ENCODE results near the gene HTR2A. TPM values are rescaled to one million over a fixed set of nuclear protein-coding genes. Genes with fewer than 3 reads are reported as not detected.

Gene HTR2A
- total and polyA plus RNA-seq, 2 donors (not counting 3 experiments of a cell fraction or from before 2014, with no cell fraction given), result not detected

DNA sequence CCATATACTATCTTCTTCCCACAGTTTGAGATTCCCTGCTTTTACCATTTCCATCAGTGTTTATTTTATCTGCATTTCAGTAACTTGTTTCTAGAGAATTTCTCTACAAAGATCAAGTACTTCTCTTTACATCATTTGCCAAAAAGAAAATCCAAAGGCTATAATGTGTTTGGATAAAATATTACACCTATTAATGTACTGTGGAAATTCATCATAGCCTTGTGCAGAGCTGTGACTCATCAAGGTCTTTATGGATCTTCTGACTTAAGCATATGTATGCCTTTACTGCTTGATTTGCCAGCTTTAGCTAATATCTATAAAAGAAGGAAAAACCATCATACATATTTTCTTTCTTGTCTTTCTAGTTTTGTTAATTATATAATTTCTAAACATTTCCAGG is 9.6 kb upstream of the HTR2A start:
- Histone ChIP-seq H3K79me2 (ENCODE audit: control insufficient read depth, insufficient read depth, low read length) (no peaks in the 10 kb centered on the region), H3K9me3 (replicated peaks; ENCODE audit: control insufficient read depth, insufficient read depth, low read length) (no peaks in the 10 kb centered on the region), H4K20me1 (replicated peaks; ENCODE audit: control insufficient read depth, extremely low read depth, insufficient read depth, low read length) (no peaks in the 10 kb centered on the region), H3K4me3 (replicated peaks in 1 of 3; ENCODE audit: insufficient read depth in 1 of 3, low read depth in 1 of 3, low read length in 3 of 3) (no peak overlapping the region), H3K4me1 (ENCODE audit: control insufficient read depth, extremely low read depth, insufficient read depth, low read length) (no peaks in the 10 kb centered on the region), H3K27me3 (ENCODE audit: control insufficient read depth in 2 of 2, insufficient read depth in 2 of 2, low read length in 2 of 2) (no peaks in the 10 kb centered on the region), H3K36me3 (ENCODE audit: control insufficient read depth in 2 of 2, extremely low read depth in 1 of 2, insufficient read depth in 2 of 2, low read length in 2 of 2) (no peaks in the 10 kb centered on the region), H3K9ac (replicated peaks; ENCODE audit: extremely low read depth, insufficient read depth, low read length) (no peak overlapping the region), H3K4me2 (ENCODE audit: insufficient read depth, low read length) (no peak overlapping the region), H2AFZ (ENCODE audit: low read depth, low read length) (no peak overlapping the region), H3K9me1 (replicated peaks; ENCODE audit: control insufficient read depth, extremely low read depth, insufficient read depth, low read length) (no peaks in the 10 kb centered on the region), H3K27ac (ENCODE audit: insufficient read depth, low read depth, low read length) (no peak overlapping the region)
- dilution Hi-C loops (cut with MboI; ENCODE audit: extremely low pct_ligation_motif_present, low sequenced_read_pairs), result no loop called here
- FAIRE-seq, result no peak
- ChIA-PET CTCF (interaction anchor here (2.1 kb wide), 1 partner anchor 12 kb away, joined by 7 read pairs; no protein-coding TSS in a partner anchor), POLR2A (no interaction called here)
- intact Hi-C loops (cut with micrococcal nuclease), result no loop called here
- TF ChIP-seq EZH2 (IDR thresholded peaks at IDR 0.05; ENCODE audit: borderline replicate concordance, low read depth, low read length, severe bottlenecking), result no peak
- BruUV-seq (replicated peaks), result no TSS peak
- no peak for DNase-seq (ENCODE audit: low read depth, low spot score)

DNA sequence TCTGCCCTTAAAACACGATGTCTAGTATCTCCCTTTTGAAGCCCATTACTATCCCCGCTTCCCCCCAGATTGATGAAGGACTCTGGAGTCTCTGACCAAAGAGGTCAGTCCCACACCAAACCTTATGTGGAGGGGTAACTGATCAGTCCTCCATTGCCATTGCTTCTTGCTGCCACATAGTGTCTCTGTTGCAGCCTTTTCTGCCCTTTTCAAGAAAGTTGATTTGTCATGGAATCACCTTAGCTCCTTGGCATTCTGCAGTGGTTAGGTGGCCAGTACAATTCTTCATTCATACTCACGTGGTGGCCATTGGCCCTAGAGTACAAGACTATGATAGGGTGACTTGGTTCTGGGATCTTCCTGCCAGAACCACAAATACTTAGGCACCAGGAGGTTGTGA is 8.4 kb upstream of the HTR2A start:
- FAIRE-seq, result no peak
- BruUV-seq (replicated peaks), result no TSS peak

More for the DNA sequence above, 8.4 kb upstream of the HTR2A start:
- Histone ChIP-seq H3K27ac (ENCODE audit: insufficient read depth, low read depth, low read length) (no peak overlapping the region), H3K4me3 (replicated peaks in 1 of 3; ENCODE audit: insufficient read depth in 1 of 3, low read depth in 1 of 3, low read length in 3 of 3) (no peak overlapping the region), H3K4me1 (ENCODE audit: control insufficient read depth, extremely low read depth, insufficient read depth, low read length) (no peaks in the 10 kb centered on the region), H3K79me2 (ENCODE audit: control insufficient read depth, insufficient read depth, low read length) (no peaks in the 10 kb centered on the region), H2AFZ (ENCODE audit: low read depth, low read length) (no peak overlapping the region), H3K36me3 (ENCODE audit: control insufficient read depth in 2 of 2, extremely low read depth in 1 of 2, insufficient read depth in 2 of 2, low read length in 2 of 2) (no peaks in the 10 kb centered on the region), H3K4me2 (ENCODE audit: insufficient read depth, low read length) (no peak overlapping the region), H3K9ac (replicated peaks; ENCODE audit: extremely low read depth, insufficient read depth, low read length) (no peak overlapping the region), H3K9me3 (replicated peaks; ENCODE audit: control insufficient read depth, insufficient read depth, low read length) (no peaks in the 10 kb centered on the region), H4K20me1 (replicated peaks; ENCODE audit: control insufficient read depth, extremely low read depth, insufficient read depth, low read length) (no peaks in the 10 kb centered on the region), H3K27me3 (ENCODE audit: control insufficient read depth in 2 of 2, insufficient read depth in 2 of 2, low read length in 2 of 2) (no peaks in the 10 kb centered on the region), H3K9me1 (replicated peaks; ENCODE audit: control insufficient read depth, extremely low read depth, insufficient read depth, low read length) (no peaks in the 10 kb centered on the region)
- TF ChIP-seq POLR2A (IDR thresholded peaks at IDR 0.05; ENCODE audit: low read depth, low read length), result no peak
- TF ChIP-seq, protein P1, sequence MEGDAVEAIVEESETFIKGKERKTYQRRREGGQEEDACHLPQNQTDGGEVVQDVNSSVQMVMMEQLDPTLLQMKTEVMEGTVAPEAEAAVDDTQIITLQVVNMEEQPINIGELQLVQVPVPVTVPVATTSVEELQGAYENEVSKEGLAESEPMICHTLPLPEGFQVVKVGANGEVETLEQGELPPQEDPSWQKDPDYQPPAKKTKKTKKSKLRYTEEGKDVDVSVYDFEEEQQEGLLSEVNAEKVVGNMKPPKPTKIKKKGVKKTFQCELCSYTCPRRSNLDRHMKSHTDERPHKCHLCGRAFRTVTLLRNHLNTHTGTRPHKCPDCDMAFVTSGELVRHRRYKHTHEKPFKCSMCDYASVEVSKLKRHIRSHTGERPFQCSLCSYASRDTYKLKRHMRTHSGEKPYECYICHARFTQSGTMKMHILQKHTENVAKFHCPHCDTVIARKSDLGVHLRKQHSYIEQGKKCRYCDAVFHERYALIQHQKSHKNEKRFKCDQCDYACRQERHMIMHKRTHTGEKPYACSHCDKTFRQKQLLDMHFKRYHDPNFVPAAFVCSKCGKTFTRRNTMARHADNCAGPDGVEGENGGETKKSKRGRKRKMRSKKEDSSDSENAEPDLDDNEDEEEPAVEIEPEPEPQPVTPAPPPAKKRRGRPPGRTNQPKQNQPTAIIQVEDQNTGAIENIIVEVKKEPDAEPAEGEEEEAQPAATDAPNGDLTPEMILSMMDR (IDR thresholded peaks at IDR 0.05; ENCODE audit: extremely low read depth in 1 of 2, insufficient read depth in 1 of 2, low read depth in 1 of 2, low read length in 2 of 2), result no peak
- TF ChIP-seq JUN (IDR thresholded peaks at IDR 0.05; ENCODE audit: borderline replicate concordance, insufficient read depth, insufficient read length, low read depth), result no peak
- no peak for TF ChIP-seq EZH2 (IDR thresholded peaks at IDR 0.05; ENCODE audit: borderline replicate concordance, low read depth, low read length, severe bottlenecking)
- no peak for TF ChIP-seq MAX (IDR thresholded peaks at IDR 0.05; ENCODE audit: insufficient read depth, insufficient read length)
- TF ChIP-seq FOS (IDR thresholded peaks at IDR 0.05; ENCODE audit: borderline replicate concordance, insufficient read depth, low read length), result no peak
- TF ChIP-seq GATA2 (IDR thresholded peaks at IDR 0.05; ENCODE audit: insufficient read depth, insufficient read length, low read depth, low read length), result no peak
- no peak for TF ChIP-seq POLR2AphosphoS5 (IDR thresholded peaks at IDR 0.05; ENCODE audit: insufficient read depth, low read depth, low read length)
- TF ChIP-seq MYC (IDR thresholded peaks at IDR 0.05; ENCODE audit: low read depth, low read length), result no peak
- DNase-seq (ENCODE audit: low read depth, low spot score), result no peak
- POLR2A ChIA-PET, result no interaction called here
- intact Hi-C loops (cut with micrococcal nuclease), result no loop called here
- dilution Hi-C loops (cut with MboI; ENCODE audit: extremely low pct_ligation_motif_present, low sequenced_read_pairs), result no loop called here
- CTCF ChIA-PET, result no interaction called here
